Transverse colon (tissue), 4 donors: ENCODE results near the gene NCS1. TPM values are rescaled to one million over a fixed set of nuclear protein-coding genes. Genes with fewer than 3 reads are reported as not detected.

ENCODE experiments used
- DNase-seq: peaks from one replicate; pipeline ENCODE4 v3.0.0-alpha.2; 2019
- H3K27ac ChIP-seq, 4 donors: fragments of 200-600 bp; sonication (generic); 2 replicates each; pipeline ENCODE4 v1.5.1; 2016 to 2018; ENCODE audit warnings: inconsistent platforms in 4 of 4
- H3K27me3 ChIP-seq: fragments of 200-600 bp; sonication (generic); 2 replicates; pipeline ENCODE4 v1.5.1; 2017; ENCODE audit warnings: inconsistent platforms
- H3K36me3 ChIP-seq, 4 donors: fragments of 200-600 bp; sonication (generic); 2 replicates each; pipeline ENCODE4 v1.5.1; 2017 to 2019; ENCODE audit warnings: inconsistent platforms in 4 of 4
- H3K4me1 ChIP-seq, 4 donors: fragments of 200-600 bp; sonication (generic); 2 replicates each; pipeline ENCODE4 v1.5.1; 2017 to 2020; ENCODE audit warnings: inconsistent platforms in 4 of 4
- H3K4me3 ChIP-seq, 4 donors: fragments of 200-600 bp; sonication (generic); 1 replicate in 1 of 4; 2 replicates in 3 of 4; pipeline versions ENCODE4 v1.5.1 to v1.6.1; 2017 to 2019; ENCODE audit warnings: inconsistent platforms in 4 of 4
- H3K9me3 ChIP-seq, 2 donors: fragments of 200-600 bp; sonication (generic); 2 replicates each; pipeline ENCODE4 v1.5.1; 2017 to 2019; ENCODE audit warnings: inconsistent platforms in 2 of 2
- CTCF ChIP-seq, 5 experiments: fragments of 200-600 bp in 3 of 5; fragments of 450-650 bp in 2 of 5; sonication (generic) in 3 of 5; IDR thresholded peaks; 1 replicate in 2 of 5; 2 replicates in 3 of 5; pipeline ENCODE4 v1.5.1; 2016 to 2017; ENCODE audit warnings: antibody characterized with exemption in 5 of 5, inconsistent platforms in 3 of 5, mild to moderate bottlenecking in 2 of 5, moderate library complexity in 1 of 5
- EP300 ChIP-seq: sonication (generic); formaldehyde crosslinking; IDR thresholded peaks from one replicate; pipeline ENCODE4 v1.6.1; 2017; ENCODE audit warnings: antibody characterized with exemption, low read depth
- POLR2A ChIP-seq: fragments of 450-650 bp; IDR thresholded peaks from one replicate; pipeline ENCODE4 v1.6.1; 2016; ENCODE audit warnings: antibody characterized with exemption, mild to moderate bottlenecking, moderate library complexity
- POLR2AphosphoS5 ChIP-seq, 3 donors: sonication (generic); formaldehyde crosslinking; IDR thresholded peaks; one replicate each; pipeline ENCODE4 v1.6.1; 2016; ENCODE audit warnings: antibody characterized with exemption in 3 of 3
- WGBS, 2 donors: methylation state at CpG; one replicate each; pipeline ENCODE4 v1.1.5; 2018; ENCODE audit warnings: low coverage in 1 of 2; 5-methylcytosine and 5-hydroxymethylcytosine counted together
- in situ Hi-C, 4 donors: fragments of 200-750 bp; cut with MboI; loops; one replicate each; pipeline versions ENCODE4 v1.15.0 to v1.15.1; 2017; ENCODE audit warnings: low sequenced_read_pairs in 3 of 4, low pct_ligation_motif_present in 1 of 4, low pct_unique_long_range_greater_than_20kb in 1 of 4
- intact Hi-C: fragments of 100-400 bp; cut with DNase I; formaldehyde crosslinking; loops from one replicate; pipeline ENCODE4 v1.15.1; 2023; ENCODE audit warnings: low total_unique reads
- total RNA-seq, 4 donors: library from RNA; depleted of rRNA; stranded (reverse); fragments of >200 nt; gene quantifications; one replicate each; pipeline ENCODE4 v1.1.0, GENCODE V29; 2016

NCS1 gene
- total RNA-seq, 4 donors from 2014 or later: 11.9 to 66.5 (median 25.9) TPM

DNA sequence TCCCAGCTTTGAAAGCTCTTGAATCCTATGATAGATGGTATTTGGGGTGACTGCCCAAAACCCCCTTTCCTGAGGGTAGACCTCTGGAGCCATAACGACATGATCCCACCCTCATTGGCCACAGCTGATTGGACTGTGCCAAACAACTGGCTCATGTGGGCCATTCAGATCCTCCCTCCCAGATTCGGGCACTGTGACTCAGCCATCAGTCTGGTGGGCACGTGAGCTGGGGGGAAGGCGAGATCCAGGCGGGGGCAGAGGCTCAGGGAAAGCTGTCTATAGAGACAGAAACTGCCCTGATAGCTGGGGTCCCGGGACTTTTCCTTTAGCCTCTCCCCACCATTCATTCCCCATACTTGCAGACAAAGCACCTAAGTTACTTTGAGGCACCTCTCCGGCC, 15.1 kb upstream of the NCS1 start:
- Histone ChIP-seq H3K4me1 (no peaks in the 10 kb centered on the region), H3K36me3 (no peaks in the 10 kb centered on the region), H3K27me3 (no peaks in the 10 kb centered on the region), H3K9me3 (no peaks in the 10 kb centered on the region), H3K27ac (no peak overlapping the region), H3K4me3 (no peak overlapping the region)
- TF ChIP-seq POLR2AphosphoS5 (IDR thresholded peaks at IDR 0.05) (no peak), CTCF (IDR thresholded peaks at IDR 0.05) (no peak), EP300 (no peak), POLR2A (no peak)
- in situ Hi-C loops (no loop called here), intact Hi-C loops (no loop called here)
- 83% methylated on average over 7 of the region's 7 CpGs; no CpG with 5 or more reads in 1 of the 2 donors for WGBS, 2 donors
- no peak for DNase-seq

- no peak for DNase-seq
- intact Hi-C loops (no loop called here), in situ Hi-C loops (no loop called here)
- no peaks in the 10 kb centered on the region for H3K9me3 ChIP-seq
- H3K4me1 ChIP-seq: no peaks in the 10 kb centered on the region
- no peak overlapping the region for H3K27ac ChIP-seq
- no peaks in the 10 kb centered on the region for H3K27me3 ChIP-seq
- WGBS, 2 donors: 89 to 100% methylated on average over 1 to 8 of the region's 8 CpGs
- no peaks in the 10 kb centered on the region for H3K36me3 ChIP-seq
- no peak for TF ChIP-seq POLR2AphosphoS5 (IDR thresholded peaks at IDR 0.05)
- TF ChIP-seq CTCF (IDR thresholded peaks at IDR 0.05): no peak
- no peak for TF ChIP-seq POLR2A
- no peak for TF ChIP-seq EP300
- H3K4me3 ChIP-seq: no peak overlapping the region
Observed at GRCh38 chr9:130158001-130158400, 14.2 kb upstream of the NCS1 start.

GRCh38 chr9:130159057-130159456, 13.1 kb upstream of the NCS1 start:
- in situ Hi-C loops (no loop called here), intact Hi-C loops (no loop called here)
- WGBS, 2 donors: 60 to 67% methylated on average over 1 to 8 of the region's 8 CpGs

DNA sequence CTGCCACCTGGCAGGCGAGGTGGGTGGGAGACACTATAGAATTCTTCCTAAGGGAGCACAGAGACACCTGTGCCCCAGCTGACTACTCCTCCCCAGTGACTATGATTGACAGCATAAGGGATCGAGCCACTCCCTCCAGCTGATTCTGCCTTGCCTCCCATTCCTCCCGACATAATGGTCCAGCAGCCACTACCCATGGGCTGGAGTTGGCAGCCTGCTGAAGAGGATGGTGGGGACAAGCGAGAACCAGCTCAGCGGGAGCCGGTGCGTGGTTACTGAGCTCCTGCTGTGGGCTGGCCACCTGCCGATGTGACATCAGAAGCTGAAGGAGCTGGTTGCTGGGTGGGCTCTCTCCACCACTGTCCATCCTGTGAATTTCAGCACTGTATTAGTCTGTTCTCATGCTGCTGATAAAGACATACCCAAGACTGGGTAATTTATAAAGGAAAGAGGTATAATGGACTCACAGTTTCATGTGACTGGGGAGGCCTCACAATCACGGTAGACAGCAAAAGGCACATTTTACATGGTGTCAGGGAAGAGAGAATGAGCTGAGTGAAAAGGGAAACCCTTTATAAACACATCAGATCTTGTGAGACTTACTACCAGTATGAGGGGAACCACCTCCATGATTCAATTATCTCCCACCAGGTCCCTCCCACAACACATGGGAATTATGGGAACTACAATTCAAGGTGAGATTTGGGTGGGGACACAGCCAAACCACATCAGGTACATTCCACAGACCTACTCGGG, 12.1 kb upstream of the NCS1 start:
- Histone ChIP-seq H3K27me3 (no peaks in the 10 kb centered on the region), H3K36me3 (no peaks in the 10 kb centered on the region), H3K27ac (no peak overlapping the region), H3K9me3 (no peaks in the 10 kb centered on the region), H3K4me1 (no peaks in the 10 kb centered on the region), H3K4me3 (no peak overlapping the region)
- 79 to 89% methylated on average over 3 to 10 of the region's 10 CpGs for WGBS, 2 donors
- in situ Hi-C loops (no loop called here), intact Hi-C loops (no loop called here)
- no peak for TF ChIP-seq POLR2A
- no peak for TF ChIP-seq EP300
- no peak for TF ChIP-seq CTCF (IDR thresholded peaks at IDR 0.05)
- TF ChIP-seq POLR2AphosphoS5 (IDR thresholded peaks at IDR 0.05): no peak
- no peak for DNase-seq

More at GRCh38 chr9:130159057-130159456, 13.1 kb upstream of the NCS1 start:
- no peak for TF ChIP-seq EP300
- no peak for TF ChIP-seq CTCF (IDR thresholded peaks at IDR 0.05)
- no peak for TF ChIP-seq POLR2AphosphoS5 (IDR thresholded peaks at IDR 0.05)
- no peak for DNase-seq
- no peak overlapping the region for H3K4me3 ChIP-seq
- H3K4me1 ChIP-seq: no peaks in the 10 kb centered on the region
- no peaks in the 10 kb centered on the region for H3K36me3 ChIP-seq
- H3K9me3 ChIP-seq: no peaks in the 10 kb centered on the region
- H3K27ac ChIP-seq: no peak overlapping the region
- no peaks in the 10 kb centered on the region for H3K27me3 ChIP-seq
